ENCODE measurements around the gene ABHD8. TPM values are rescaled to one million over a fixed set of nuclear protein-coding genes. Genes with fewer than 3 reads are reported as not detected.
"Not testable (repeated sequence)": the region's sequence is repeated elsewhere in the genome, so short reads cannot be mapped to it uniquely, and the experiment has no call there.

The ABHD8 gene
- total RNA-seq, 2 experiments from 2014 or later, result 10.1 to 10.7 TPM

DNA sequence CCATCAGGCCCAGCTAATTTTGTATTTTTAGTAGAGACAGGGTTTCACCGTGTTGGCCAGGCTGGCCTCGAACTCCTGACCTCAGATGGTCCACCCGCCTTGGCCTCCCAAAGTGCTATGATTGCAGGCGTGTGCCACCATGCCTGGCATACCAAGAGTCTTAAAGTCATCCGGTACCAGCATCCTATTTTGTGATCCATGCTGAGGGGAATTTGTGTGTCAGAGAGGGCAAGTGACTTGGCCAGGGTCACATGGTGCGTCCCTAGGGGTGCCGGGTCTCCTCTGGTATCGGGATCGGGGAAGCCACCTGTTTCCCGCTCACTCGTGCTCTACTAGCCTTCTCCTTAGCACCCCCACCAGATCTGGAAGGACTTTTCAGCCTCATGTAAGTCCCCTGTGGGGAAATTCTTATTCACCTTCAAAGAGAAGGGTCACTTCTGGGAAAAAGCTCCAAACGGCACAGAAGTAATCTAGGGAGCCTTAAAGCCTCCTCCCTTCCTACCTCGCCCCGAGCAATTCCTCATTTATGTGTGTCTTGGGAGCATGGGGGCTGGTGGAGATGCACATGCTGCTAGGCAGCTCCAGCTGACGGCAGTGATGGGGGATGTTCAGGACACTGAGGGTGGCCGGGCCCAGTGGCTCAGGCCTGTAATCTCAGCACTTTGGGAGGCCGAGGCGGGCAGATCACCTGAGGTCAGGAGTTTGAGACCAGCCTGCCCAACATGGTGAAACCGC is 27.6 kb downstream of the ABHD8 start:
- H3K4me3 Mint-ChIP-seq, result no peak overlapping the region
- no peak for DNase-seq
- peaks cover 28% of the 10 kb centered on the region for H3K36me3 Mint-ChIP-seq
- H3K9me3 Mint-ChIP-seq (ENCODE audit: low read depth), result no peaks in the 10 kb centered on the region
- H3K4me1 Mint-ChIP-seq, result no peaks in the 10 kb centered on the region
- CTCF ChIA-PET, result interaction anchor here (1.5 kb wide), 1 partner anchor 9 kb away, joined by 3 read pairs; no protein-coding TSS in a partner anchor
- no peak for ATAC-seq
- H3K27ac Mint-ChIP-seq, result no peak overlapping the region
- no peaks in the 10 kb centered on the region for H3K27me3 Mint-ChIP-seq

DNA sequence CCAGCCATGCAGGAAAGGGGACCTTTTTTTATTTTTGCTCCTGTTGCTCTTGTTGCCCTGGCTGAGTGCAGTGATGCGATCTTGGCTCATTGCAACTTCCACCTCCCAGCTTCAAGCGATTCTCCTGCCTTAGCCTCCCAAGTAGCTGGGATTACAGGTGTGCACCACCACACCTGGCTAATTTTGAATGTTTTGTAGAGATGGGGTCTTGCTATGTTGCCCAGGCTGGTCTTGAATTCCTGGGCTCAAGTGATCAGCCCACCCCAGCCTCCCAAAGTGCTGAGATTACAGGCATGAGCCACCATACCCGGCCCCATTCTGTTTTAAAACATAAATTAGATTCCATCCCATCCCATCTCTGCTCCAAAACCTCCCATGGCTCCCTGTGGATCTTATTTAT is 28.3 kb downstream of the ABHD8 start:
- not testable (repeated sequence) for H3K27ac Mint-ChIP-seq; H3K9me3 Mint-ChIP-seq (ENCODE audit: low read depth); H3K27me3 Mint-ChIP-seq; H3K4me3 Mint-ChIP-seq; H3K4me1 Mint-ChIP-seq; DNase-seq; ATAC-seq
- CTCF ChIA-PET, result interaction anchor here (1.5 kb wide), 1 partner anchor 8 kb away, joined by 3 read pairs; no protein-coding TSS in a partner anchor
- peaks cover 31% of the 10 kb centered on the region for H3K36me3 Mint-ChIP-seq

DNA sequence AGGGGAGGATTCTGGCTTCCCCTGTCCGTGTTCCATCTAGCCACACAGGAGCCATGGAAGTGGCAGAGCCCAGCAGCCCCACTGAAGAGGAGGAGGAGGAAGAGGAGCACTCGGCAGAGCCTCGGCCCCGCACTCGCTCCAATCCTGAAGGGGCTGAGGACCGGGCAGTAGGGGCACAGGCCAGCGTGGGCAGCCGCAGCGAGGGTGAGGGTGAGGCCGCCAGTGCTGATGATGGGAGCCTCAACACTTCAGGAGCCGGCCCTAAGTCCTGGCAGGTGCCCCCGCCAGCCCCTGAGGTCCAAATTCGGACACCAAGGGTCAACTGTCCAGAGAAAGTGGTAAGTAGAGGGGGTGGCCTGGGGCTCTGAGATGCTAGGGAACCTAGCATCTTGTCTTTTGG is 34.5 kb downstream of the ABHD8 start:
- H3K27ac Mint-ChIP-seq, result no peak overlapping the region

DNA sequence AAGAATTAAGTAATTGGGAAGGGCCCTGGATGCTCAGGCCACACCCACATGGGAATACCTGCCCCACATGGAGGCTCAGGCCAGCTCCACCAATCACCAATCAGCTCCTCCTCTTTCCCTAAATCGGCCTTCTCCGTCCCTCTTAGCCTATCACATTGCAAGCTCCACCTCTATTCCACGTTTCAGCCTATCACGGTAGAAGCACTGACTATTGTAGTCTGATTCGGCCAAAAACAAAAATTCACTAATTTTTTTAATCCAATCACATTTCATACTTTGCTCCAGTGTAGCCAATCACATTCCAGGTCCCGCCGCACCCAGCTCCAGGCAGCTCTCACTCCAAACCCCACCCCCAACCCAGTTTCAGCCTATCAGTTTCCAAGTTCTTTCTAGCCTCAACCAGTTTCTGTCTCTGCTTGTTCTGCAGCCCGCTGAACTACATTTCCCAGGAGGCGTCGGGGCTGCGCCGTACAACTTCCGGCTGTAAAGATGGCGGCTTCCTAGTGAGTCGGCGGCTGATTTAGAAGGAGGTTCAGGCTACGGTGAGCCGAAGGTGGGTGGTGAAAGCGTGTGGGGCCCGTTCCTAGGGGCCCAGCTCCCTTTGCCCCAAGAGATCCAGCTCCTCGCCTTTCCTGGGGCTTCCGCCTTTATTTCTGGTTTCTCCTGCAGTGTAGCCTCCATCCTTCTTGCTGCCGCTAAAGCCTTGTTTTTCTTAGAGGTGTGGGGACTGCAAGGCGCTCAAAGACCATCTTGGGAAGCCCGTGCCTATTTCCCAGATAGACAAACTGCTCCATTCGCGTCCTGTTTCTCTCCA is 36.0 kb downstream of the ABHD8 start, which contains the start of gene BABAM1:
TSS of gene BABAM1 (plus strand) at position 469 of the 814 bp plus-strand sequence. CDS start 1,364 bp downstream, outside the sequence.
- H3K27ac Mint-ChIP-seq, result peak within 1 kb of the TSS; percentile 78
- DNase-seq (peak; percentile 99), ATAC-seq (peak; percentile 97)
- H3K27me3 Mint-ChIP-seq, result no peaks in the 10 kb centered on the region
- CTCF ChIA-PET, result interaction anchor here (0.6 to 12.2 kb wide), 18 partner anchors 8 to 307 kb away, joined by 3 to 132 read pairs (median 4); partner anchors contain the start of genes ANKLE1, DDA1, MRPL34 and OCEL1
- H3K4me3 Mint-ChIP-seq, result peak within 1 kb of the TSS; percentile 91
- H3K4me1 Mint-ChIP-seq, result peaks cover 25% of the 10 kb centered on the region
- H3K9me3 Mint-ChIP-seq (ENCODE audit: low read depth), result no peaks in the 10 kb centered on the region
- peaks cover 8% of the 10 kb centered on the region for H3K36me3 Mint-ChIP-seq

More for the DNA sequence above, 34.5 kb downstream of the ABHD8 start:
- Mint-ChIP-seq H3K27me3 (no peaks in the 10 kb centered on the region), H3K36me3 (peaks cover 9% of the 10 kb centered on the region), H3K4me3 (peak overlapping the region; percentile 91), H3K4me1 (peaks cover 25% of the 10 kb centered on the region), H3K9me3 (ENCODE audit: low read depth) (no peaks in the 10 kb centered on the region)
- CTCF ChIA-PET, result interaction anchor here (0.7 to 12.2 kb wide), 5 partner anchors 11 to 204 kb away, joined by 3 to 132 read pairs (median 3); partner anchors contain the start of gene ANKLE1
- ATAC-seq (no peak), DNase-seq (no peak)

DNA sequence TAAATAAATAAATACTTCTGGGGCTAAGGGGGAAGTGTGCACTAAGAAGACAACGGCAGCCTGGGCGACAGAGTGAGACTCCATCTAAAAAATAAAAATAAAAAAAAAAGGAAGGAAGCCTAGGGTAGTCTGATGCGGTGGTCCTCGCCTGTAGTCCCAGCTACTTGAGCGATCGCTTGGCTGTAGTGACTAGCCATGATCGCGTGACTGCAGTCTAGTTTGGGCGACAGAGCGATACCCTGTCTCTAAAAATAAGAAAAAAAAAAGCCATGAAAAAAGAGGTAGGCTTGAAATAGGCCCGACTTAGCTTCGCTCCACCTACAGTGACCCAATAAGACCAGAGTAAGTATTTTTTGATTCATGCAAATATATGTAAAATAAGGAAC is 36.6 kb downstream of the ABHD8 start:
- peak overlapping the region; percentile 78 for H3K27ac Mint-ChIP-seq
- ATAC-seq (no peak), DNase-seq (no peak)
- peak overlapping the region; percentile 91 for H3K4me3 Mint-ChIP-seq
- peaks cover 7% of the 10 kb centered on the region for H3K36me3 Mint-ChIP-seq
- H3K27me3 Mint-ChIP-seq, result no peaks in the 10 kb centered on the region
- H3K9me3 Mint-ChIP-seq (ENCODE audit: low read depth), result no peaks in the 10 kb centered on the region
- H3K4me1 Mint-ChIP-seq, result peaks cover 25% of the 10 kb centered on the region
- CTCF ChIA-PET, result interaction anchor here (0.6 to 12.2 kb wide), 15 partner anchors 9 to 307 kb away, joined by 3 to 132 read pairs (median 4); partner anchors contain the start of genes ANKLE1, DDA1, MRPL34 and OCEL1

DNA sequence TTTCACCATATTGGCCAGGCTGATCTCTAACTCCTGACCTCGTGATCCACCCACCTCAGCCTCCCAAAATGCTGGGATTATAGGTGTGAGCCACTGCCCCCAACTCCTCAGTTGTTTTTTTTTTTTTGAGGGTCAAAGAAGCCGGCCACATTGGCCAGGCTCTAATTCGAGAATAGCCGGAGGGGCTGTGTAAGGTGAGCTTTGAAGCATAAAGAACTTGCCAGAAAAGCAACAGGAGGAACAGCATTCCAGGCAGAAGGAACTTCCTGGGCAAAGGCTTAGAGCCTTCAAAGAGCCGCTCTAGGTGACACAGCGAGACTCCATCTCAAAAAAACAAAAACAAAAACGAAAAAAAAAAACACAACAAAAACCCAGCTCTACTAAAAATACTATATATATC is 37.2 kb downstream of the ABHD8 start:
- Mint-ChIP-seq H3K4me1 (peaks cover 26% of the 10 kb centered on the region), H3K36me3 (peaks cover 2% of the 10 kb centered on the region), H3K4me3 (no peak overlapping the region), H3K27ac (no peak overlapping the region), H3K27me3 (no peaks in the 10 kb centered on the region), H3K9me3 (ENCODE audit: low read depth) (no peaks in the 10 kb centered on the region)
- no peak for DNase-seq
- CTCF ChIA-PET, result interaction anchor here (0.8 to 12.2 kb wide), 14 partner anchors 9 to 308 kb away, joined by 3 to 132 read pairs (median 4); partner anchors contain the start of genes ANKLE1, DDA1 and MRPL34
- ATAC-seq, result no peak

DNA sequence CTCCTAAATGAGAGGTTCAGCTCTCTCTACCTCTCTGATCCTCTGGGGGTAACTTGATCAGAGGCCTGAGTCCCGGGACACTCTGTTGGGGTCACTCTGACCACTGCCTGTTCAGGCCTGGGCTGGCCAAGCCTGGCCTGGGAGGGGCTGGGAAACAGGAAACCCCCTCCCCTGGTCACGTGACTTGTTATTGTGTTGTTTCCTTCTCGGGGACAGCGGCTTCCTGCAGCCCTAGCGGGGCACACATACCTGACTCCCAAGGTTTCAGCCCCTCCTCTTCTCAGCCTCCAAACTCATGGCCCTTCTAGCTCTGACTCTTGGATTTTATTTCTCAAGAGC is 38.6 kb downstream of the ABHD8 start, which contains the start of gene USHBP1:
TSS of gene USHBP1 (minus strand) at position 105 of the 339 bp plus-strand sequence. CDS start 446 bp downstream, outside the sequence.
- ATAC-seq, result no peak
- CTCF ChIA-PET, result interaction anchor here (1.1 to 12.2 kb wide), 7 partner anchors 10 to 496 kb away, joined by 3 to 132 read pairs (median 4); partner anchors contain the start of gene ANKLE1
- no peaks in the 10 kb centered on the region for H3K27me3 Mint-ChIP-seq
- no peaks in the 10 kb centered on the region for H3K9me3 Mint-ChIP-seq (ENCODE audit: low read depth)
- DNase-seq, result no peak
- H3K27ac Mint-ChIP-seq, result no peak within 1 kb of the TSS
- no peak within 1 kb of the TSS for H3K4me3 Mint-ChIP-seq
- peaks cover 31% of the 10 kb centered on the region for H3K4me1 Mint-ChIP-seq
- no peaks in the 10 kb centered on the region for H3K36me3 Mint-ChIP-seq

DNA sequence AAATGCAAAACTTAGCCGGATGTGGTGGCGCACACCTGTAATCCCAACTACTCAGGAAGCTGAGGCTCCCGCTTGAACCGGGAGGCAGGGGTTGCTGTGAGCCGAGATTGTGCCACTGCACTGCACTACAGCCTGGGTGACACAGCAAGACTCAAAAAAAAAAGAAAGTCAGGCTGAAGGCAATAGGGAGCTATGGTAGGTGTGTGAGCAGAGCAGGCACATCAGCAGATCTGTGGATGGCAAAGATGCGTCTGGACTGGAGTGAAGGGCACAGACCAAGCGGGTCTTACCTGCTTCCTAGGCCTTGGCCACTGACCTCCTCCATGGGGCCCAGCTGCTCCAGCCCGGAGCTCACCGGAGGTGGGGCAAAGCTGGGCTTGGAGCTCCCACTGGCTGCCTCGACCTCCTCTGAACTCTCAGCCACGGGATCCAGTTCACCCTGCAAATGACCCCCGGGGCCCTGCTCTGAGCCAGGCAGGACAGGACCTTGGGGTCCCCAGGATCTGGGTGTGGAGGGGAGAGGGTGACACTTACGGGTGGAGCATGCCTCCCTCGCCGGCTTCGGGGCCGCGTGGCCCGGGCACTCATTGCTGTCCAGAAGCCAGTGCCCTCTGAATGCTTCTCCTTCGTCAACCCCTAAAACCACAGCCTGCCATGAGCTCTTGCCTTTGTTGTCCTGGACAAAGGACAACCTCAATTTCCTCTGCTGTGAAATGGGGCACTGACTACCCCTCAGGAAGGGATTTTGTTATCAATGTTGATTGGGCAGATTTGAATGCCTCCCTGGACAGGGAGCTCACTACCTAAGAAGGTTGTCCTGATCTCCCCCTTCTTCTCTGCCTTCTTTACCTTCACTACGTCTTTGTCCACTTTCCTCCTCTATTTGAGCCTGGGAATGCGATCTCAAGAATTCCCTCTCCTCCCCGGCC is 39.2 kb downstream of the ABHD8 start:
- Mint-ChIP-seq H3K36me3 (no peaks in the 10 kb centered on the region), H3K4me3 (no peak overlapping the region), H3K9me3 (ENCODE audit: low read depth) (no peaks in the 10 kb centered on the region), H3K27ac (no peak overlapping the region), H3K4me1 (peaks cover 30% of the 10 kb centered on the region), H3K27me3 (no peaks in the 10 kb centered on the region)
- CTCF ChIA-PET, result interaction anchor here (1.1 to 12.2 kb wide), 6 partner anchors 9 to 495 kb away, joined by 3 to 132 read pairs (median 4); partner anchors contain the start of gene ANKLE1
- DNase-seq (no peak), ATAC-seq (no peak)

DNA sequence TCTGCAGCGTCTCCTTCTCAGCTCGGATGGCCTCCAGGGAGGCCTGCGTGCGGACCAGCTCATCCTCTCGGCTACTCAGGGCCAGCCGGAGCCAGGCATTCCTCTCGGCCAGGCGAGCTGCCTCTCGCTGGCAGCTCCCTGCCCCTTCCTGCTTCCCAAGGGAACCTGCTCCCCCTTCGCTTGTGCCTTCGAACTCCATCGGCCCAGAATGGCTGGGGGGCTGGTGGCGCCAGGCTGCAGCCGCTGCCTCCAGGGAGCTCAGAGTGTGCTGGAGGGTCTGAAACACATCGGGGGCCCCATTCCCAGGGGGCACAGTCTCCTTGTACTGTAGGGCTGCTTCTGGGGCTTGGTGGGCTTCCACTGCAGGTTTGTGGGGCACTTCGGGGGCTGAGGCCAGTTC is 40.7 kb downstream of the ABHD8 start:
- H3K27me3 Mint-ChIP-seq, result no peaks in the 10 kb centered on the region
- no peak for DNase-seq
- CTCF ChIA-PET, result interaction anchor here (0.8 to 12.2 kb wide), 4 partner anchors 20 to 32 kb away, joined by 3 to 132 read pairs (median 4); partner anchors contain the start of gene ANKLE1
- H3K4me1 Mint-ChIP-seq, result peaks cover 20% of the 10 kb centered on the region
- no peaks in the 10 kb centered on the region for H3K36me3 Mint-ChIP-seq
- no peak overlapping the region for H3K4me3 Mint-ChIP-seq
- no peak overlapping the region for H3K27ac Mint-ChIP-seq
- no peak for ATAC-seq
- no peaks in the 10 kb centered on the region for H3K9me3 Mint-ChIP-seq (ENCODE audit: low read depth)

DNA sequence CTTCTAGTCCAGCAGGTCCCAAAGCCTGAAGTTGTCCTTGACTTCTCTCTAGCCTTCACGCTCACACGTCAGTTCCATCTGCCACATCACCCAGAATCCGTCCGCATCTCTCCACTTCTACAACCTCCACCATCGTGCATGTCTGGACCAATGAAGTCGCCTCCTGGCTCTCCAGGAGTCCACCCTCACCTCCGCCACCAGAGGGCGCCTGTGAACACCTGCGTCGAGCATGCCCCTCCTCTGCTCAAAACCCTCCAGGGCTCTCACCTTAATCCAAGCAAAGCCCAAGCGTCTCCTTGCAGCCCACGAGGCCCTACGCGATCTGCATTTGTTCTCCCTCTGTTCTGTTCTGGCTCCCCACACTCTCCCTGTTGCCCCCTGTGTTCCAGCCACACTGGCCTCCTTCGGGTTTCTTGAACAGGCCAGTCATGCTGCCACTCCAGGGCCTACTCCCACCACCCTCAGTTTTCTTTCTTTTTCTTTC is 42.3 kb downstream of the ABHD8 start:
- Mint-ChIP-seq H3K4me1 (peaks cover 13% of the 10 kb centered on the region), H3K27me3 (no peaks in the 10 kb centered on the region), H3K9me3 (ENCODE audit: low read depth) (no peaks in the 10 kb centered on the region), H3K4me3 (no peak overlapping the region), H3K36me3 (no peaks in the 10 kb centered on the region), H3K27ac (no peak overlapping the region)
- peak; percentile 94 for DNase-seq
- peak; percentile 100 for ATAC-seq
- CTCF ChIA-PET, result interaction anchor here (0.6 to 12.2 kb wide), 20 partner anchors 9 to 843 kb away, joined by 3 to 132 read pairs (median 4); partner anchors contain the start of gene ANKLE1

DNA sequence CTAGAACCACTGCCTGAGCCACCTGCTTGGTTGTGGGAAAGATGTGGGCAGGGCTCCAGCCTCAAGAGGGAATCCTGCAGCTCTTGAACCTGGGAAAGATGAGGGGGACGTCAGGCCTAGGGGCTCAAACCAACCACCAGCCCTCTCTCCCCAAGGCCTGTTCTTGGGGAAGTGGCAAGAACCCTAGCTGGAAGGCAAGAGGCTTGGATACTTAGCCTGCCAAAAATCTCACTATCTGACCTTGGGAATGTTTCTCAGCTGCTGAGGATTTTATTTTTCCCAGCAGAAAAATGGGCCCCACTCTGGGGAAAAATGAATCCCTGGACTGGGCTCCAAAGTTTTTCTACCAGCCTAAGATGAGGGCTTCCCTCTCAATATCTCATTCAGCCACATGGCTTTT is 43.3 kb downstream of the ABHD8 start:
- DNase-seq (no peak), ATAC-seq (no peak)
- H3K9me3 Mint-ChIP-seq (ENCODE audit: low read depth), result no peaks in the 10 kb centered on the region
- no peaks in the 10 kb centered on the region for H3K27me3 Mint-ChIP-seq
- CTCF ChIA-PET, result interaction anchor here (0.5 to 12.2 kb wide), 17 partner anchors 8 to 252 kb away, joined by 3 to 132 read pairs (median 5); partner anchors contain the start of genes ANKLE1 and BABAM1
- no peaks in the 10 kb centered on the region for H3K36me3 Mint-ChIP-seq
- no peak overlapping the region for H3K27ac Mint-ChIP-seq
- no peak overlapping the region for H3K4me3 Mint-ChIP-seq
- peaks cover 12% of the 10 kb centered on the region for H3K4me1 Mint-ChIP-seq
